Esophagus squamous epithelium (tissue), 4 donors: ENCODE results near the gene ZNF660.

ENCODE experiments used
- CTCF ChIP-seq, 6 experiments: fragments of 450-650 bp in 4 of 6; fragments of 200-600 bp in 2 of 6; sonication (generic) in 2 of 6; IDR thresholded peaks; one replicate each; pipeline ENCODE4 v1.5.1; 2016 to 2019; ENCODE audit warnings: antibody characterized with exemption in 6 of 6, mild to moderate bottlenecking in 4 of 6, moderate library complexity in 4 of 6
- POLR2A ChIP-seq, 4 donors: fragments of 450-650 bp; IDR thresholded peaks; one replicate each; pipeline ENCODE4 v1.6.1; 2017; ENCODE audit warnings: antibody characterized with exemption in 4 of 4, mild to moderate bottlenecking in 4 of 4, moderate library complexity in 3 of 4

GRCh38 chr3:44628716-44629115, 44.0 kb downstream of the ZNF660 start:
- TF ChIP-seq CTCF (IDR thresholded peaks at IDR 0.05) (no peak), POLR2A (IDR thresholded peaks at IDR 0.05) (no peak)
